Measurements from ENCODE around the gene PYM1.

PYM1 gene

GRCh38 chr12:55927588-55928502, at the start of gene PYM1:
Gene PYM1, minus strand, starts transcription at chr12:55927894. Its CDS starts 133 bp downstream, at chr12:55927761.
- DNase-seq, result peak; percentile 80

DNA sequence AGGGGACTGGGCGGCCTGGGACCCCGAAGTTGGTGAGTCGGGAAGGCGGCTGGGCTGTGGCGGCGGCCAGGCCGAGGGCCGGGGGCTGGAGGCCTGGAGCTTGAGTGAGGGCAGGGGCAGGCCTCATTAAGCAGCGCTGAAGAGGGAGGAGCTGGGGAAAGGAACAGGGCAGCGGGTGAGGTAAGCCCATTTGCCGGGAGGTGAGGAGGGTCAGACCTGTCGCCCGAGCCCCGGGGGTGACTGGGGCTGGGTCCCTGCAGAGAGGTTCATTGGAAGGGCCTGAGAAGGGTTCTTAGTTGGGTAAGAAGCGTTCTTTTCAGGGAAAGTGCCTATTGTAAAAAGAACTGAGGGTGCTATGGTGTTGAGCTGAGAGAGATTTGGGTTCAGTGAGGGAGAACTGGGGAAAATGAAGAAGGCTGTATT, 46.6 kb upstream of the PYM1 start:
- no peak for DNase-seq

DNA sequence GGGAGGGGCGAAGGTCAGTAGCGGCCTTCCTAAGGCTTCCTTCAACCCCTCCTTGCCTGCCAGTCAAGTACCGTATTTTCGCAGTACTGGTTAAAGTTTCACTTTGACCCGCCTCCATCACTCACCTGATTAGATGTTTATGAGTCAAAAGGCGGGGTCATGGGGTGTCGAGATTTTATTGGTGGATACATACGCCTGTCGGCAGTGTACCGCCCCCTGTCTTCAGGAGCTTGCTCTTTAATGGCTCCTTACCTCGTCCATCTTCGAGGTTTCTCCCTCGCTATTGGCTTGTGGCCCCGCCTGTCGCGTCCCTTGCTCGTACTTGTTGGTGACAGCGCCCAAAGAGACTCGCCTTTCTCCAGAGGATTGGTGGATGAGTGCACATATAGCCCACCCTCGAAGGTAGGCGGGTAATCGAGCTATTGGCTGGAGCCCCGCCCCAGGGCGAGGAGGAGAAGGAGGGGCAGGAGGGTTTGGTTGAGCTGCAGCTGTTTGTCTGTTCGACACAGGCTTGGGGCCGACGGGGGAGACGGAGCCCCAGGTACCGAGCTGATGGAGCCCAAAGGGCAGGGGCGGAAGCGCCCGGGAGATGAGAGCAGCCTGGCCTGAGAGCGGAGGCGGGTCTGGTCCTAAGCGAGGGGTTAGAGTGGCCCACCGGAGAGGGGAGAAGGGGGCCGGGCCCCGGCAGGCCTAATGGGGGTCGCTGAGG, 46.1 kb upstream of the PYM1 start, which contains the start of gene RAB5B:
TSS of gene RAB5B (plus strand) at position 480 of the 709 bp plus-strand sequence. CDS start 12,883 bp downstream, outside the sequence.
- peak; percentile 100 for DNase-seq

DNA sequence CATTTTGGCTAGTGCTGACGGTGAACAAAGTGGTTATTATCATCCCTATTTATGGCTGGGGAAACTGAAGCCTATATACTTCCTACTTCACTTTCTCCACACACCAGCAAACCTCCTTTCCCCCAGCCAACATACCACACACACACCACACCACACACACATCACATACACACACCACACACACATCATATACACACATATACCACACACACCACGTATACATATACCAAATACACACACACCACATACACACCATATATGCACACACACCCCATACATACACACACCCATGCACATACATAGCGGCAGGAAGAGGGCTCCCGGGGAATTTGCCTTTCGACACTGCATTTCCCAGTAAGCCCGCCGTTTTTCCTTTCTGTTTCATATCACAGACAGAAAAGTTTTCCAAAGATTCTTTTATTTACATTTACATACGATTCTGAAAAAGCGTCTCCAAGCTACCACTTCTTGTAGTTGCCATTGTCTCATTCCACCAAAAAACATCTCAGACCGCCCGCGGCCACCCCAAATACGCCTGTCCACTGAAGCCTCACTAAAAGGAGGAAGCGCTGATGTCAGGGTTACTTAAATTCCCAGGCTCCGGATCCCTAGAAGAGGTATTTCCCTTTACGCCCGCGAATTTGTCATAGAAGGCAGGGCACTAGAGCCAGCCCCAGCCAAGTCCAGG, 45.4 kb upstream of the PYM1 start:
- DNase-seq, result peak; percentile 55

- no peak for DNase-seq
These were observed 44.8 kb upstream of the PYM1 start for GRCh38 chr12:55972456-55972855.

DNA sequence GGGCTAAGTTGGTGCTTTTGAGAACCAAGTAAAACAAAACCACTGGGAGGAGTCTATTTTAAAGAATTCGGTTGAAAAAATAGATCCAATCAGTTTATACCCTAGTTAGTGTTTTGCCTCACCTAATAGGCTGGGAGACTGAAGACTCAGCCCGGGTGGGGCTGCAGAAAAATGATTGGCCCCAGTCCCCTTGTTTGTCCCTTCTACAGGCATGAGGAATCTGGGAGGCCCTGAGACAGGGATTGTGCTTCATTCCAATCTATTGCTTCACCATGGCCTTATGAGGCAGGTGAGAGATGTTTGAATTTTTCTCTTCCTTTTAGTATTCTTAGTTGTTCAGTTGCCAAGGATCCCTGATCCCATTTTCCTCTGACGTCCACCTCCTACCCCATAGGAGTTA, 44.3 kb upstream of the PYM1 start:
- DNase-seq, result no peak

- DNase-seq, result no peak
These were observed 43.1 kb upstream of the PYM1 start for GRCh38 chr12:55970775-55971174.

- DNase-seq, result no peak
These were observed 41.7 kb upstream of the PYM1 start for GRCh38 chr12:55969356-55969755.

GRCh38 chr12:55966408-55967281, 39.0 kb upstream of the PYM1 start, which contains the start of gene CDK2:
Gene CDK2, plus strand, starts transcription at chr12:55966830. Its CDS starts 179 bp downstream, at chr12:55967009.
- DNase-seq, result peak; percentile 90

GRCh38 chr12:55965941-55966407, 38.3 kb upstream of the PYM1 start, which contains the start of gene PMEL:
Gene PMEL, minus strand, starts transcription at chr12:55966042. Its CDS starts 31 bp downstream, at chr12:55966011.
- no peak for DNase-seq

GRCh38 chr12:55965240-55965639, 37.5 kb upstream of the PYM1 start:
- DNase-seq, result no peak

DNA sequence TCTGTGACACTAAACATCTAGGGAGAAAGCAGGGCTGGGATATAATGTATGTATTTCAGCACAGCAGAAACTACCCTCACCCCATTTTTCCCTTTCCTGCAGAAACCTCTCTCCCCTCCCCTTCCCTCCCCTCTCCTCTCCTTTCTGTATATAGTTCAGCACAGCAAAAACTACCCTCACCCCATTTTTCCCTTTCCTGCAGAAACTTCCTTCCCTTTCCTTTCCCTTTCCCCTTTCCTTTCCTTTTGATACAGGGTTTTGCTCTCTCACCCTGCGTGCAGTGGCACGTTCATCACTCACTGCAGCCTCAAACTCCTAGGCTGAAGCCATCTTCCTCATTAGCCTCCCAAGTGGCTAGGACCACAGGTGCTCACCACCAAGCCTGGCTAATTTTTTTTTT, 36.1 kb upstream of the PYM1 start:
- no peak for DNase-seq

DNA sequence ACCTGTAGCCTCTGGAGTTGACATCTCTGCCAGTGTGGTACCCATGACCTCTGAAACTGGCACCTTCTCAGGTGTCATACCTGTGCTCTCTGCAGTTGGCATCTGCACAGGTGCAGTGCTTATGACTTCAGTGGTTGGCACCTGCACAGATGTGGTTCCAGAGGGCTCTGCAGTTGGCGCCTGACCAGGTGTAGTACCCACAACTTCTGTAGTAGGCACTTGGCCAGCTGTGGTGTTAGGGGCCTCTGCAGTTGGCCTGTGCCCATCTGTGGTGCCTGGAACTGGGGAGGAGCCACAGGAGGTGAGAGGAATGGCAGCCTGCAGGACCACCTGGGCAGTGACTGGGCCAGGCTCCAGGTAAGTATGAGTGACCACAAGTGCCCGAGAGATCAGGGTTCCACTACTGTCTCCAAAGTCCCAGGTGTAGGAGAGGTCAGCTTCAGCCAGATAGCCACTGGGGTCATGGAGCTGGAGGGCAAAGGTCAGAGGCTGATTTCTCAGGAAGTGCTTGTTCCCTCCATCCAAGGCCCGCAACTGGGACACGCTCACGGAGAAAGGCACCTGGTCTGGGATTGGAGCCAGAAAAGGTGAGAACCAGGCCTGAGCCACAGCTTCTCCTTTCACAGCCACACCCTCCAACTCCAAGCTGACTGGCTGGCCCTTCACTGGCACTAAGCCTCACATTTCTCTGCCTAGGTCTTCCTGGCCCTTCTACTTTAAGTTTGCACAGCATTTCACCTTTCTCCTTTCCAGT, 29.6 kb upstream of the PYM1 start:
- no peak for DNase-seq

- peak; percentile 49 for DNase-seq
These were observed 28.3 kb upstream of the PYM1 start for GRCh38 chr12:55955800-55956508.

- no peak for DNase-seq
These were observed 27.6 kb upstream of the PYM1 start for GRCh38 chr12:55955344-55955743.

- no peak for DNase-seq
These were observed 18.9 kb upstream of the PYM1 start for GRCh38 chr12:55946553-55946952.

DNA sequence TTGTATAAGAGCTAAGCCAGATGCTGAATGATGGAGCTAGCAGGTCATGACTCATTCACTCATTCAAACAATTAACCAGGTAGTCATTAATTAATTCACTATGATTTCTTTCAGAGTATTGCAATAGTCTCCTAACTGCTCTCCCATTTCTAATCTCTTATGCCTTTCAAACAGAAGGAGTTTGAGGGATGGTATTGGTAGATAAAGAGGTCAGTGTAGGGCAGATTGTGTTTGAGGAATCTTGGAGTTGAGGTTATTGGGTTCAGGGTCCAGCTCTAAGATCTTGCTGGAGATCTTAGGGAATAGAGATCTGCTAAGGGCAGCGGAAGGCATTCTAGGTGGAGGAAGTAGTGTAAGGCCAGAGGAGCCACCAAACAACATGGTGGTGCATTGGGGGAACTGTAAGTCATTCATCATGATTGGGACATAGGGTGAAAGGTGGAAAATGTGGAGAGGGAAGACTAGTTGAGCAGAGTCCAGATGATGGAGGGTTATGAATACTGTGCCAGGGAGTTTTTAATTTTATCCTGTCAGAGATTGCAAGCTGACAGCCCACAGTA, 15.0 kb upstream of the PYM1 start:
- no peak for DNase-seq

DNA sequence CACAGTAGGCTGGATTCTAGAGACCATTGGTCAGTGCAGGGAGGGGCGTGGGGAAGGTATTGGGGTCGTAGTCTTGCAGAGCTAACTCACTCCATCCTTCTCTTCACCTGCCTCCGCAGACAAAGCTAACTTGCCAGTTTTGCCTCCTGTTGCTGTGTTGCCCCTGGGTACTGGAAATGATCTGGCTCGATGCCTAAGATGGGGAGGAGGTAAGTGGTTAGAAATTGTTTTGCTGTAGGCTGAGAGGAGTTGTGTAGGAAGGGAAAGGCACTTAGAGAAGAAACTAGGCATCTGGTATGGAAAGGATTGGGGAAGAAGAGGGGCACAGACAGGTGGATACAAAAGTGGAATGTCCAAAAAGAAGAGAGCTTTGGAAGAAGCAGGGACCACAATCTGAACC, 14.4 kb upstream of the PYM1 start:
- no peak for DNase-seq

DNA sequence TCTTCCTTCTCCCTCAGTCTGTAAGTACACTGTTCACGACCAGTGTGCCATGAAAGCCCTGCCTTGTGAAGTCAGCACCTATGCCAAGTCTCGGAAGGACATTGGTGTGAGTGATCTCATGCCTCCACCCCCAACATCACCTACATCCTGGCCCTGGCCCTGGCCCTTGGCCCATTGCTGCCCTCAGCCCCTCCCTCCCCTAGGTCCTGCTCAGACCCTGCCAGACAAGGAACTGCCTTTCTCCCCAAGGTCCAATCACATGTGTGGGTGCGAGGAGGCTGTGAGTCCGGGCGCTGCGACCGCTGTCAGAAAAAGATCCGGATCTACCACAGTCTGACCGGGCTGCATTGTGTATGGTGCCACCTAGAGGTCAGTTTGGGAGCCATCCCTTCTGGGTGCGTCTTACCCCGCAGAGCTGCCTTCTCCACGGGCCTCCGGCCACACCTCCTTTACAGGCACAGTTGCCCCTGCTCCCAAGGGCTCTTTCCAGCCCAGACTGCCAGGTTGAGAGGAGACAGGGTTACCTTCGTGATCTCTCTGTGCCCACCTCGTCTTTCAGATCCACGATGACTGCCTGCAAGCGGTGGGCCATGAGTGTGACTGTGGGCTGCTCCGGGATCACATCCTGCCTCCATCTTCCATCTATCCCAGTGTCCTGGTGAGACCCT, 12.5 kb upstream of the PYM1 start:
- peak; percentile 89 for DNase-seq
